Memory B cell (primary cell): ENCODE data around the gene PUM1.
A peak's percentile ranks its signal among the peaks of the same experiment; 100 is the strongest.
"Not testable (repeated sequence)": the region's sequence is repeated elsewhere in the genome, so short reads cannot be mapped to it uniquely, and the experiment has no call there.

Experiments
- ATAC-seq: fragments of 150-1000 bp; cut with Tn5 transposase; 2 replicates; pipeline ENCODE4 v1.10.0; 2021; ENCODE audit warnings: low read depth, mild to moderate bottlenecking, moderate library complexity
- DNase-seq, 2 donors: peaks; one replicate each; pipeline ENCODE4 v3.0.0; 2022; ENCODE audit warnings: low spot score in 2 of 2
- H3K27ac Mint-ChIP-seq: one replicate; pipeline ENCODE4 v1.8.0; 2022; ENCODE audit warnings: mild to moderate bottlenecking, moderate library complexity, mixed read lengths
- H3K27me3 Mint-ChIP-seq: one replicate; pipeline ENCODE4 v1.8.0; 2022; ENCODE audit warnings: mixed read lengths
- H3K36me3 Mint-ChIP-seq: one replicate; pipeline ENCODE4 v1.8.0; 2022; ENCODE audit warnings: mild to moderate bottlenecking, mixed read lengths
- H3K4me1 Mint-ChIP-seq: one replicate; pipeline ENCODE4 v1.8.0; 2022; ENCODE audit warnings: mixed read lengths
- H3K4me3 Mint-ChIP-seq: one replicate; pipeline ENCODE4 v1.8.0; 2022; ENCODE audit warnings: mild to moderate bottlenecking, moderate library complexity, mixed read lengths
- H3K9me3 Mint-ChIP-seq: one replicate; pipeline ENCODE4 v1.8.0; 2022; ENCODE audit warnings: mixed read lengths

The PUM1 gene

GRCh38 chr1:30964706-30965105 is 100.8 kb downstream of the PUM1 start:
- ATAC-seq (no peak), DNase-seq (no peak)
- H3K27me3 Mint-ChIP-seq, result no peaks in the 10 kb centered on the region
- H3K27ac Mint-ChIP-seq, result peak overlapping the region; percentile 42
- H3K36me3 Mint-ChIP-seq, result peaks cover 44% of the 10 kb centered on the region
- H3K4me1 Mint-ChIP-seq, result no peaks in the 10 kb centered on the region
- no peaks in the 10 kb centered on the region for H3K9me3 Mint-ChIP-seq
- H3K4me3 Mint-ChIP-seq, result no peak overlapping the region

GRCh38 chr1:30962609-30963508 is 102.7 kb downstream of the PUM1 start:
- H3K4me3 Mint-ChIP-seq, result no peak overlapping the region
- no peak for DNase-seq
- peaks cover 5% of the 10 kb centered on the region for H3K4me1 Mint-ChIP-seq
- H3K27me3 Mint-ChIP-seq, result no peaks in the 10 kb centered on the region
- H3K27ac Mint-ChIP-seq, result peak overlapping the region; percentile 73
- no peak for ATAC-seq
- H3K9me3 Mint-ChIP-seq, result no peaks in the 10 kb centered on the region
- H3K36me3 Mint-ChIP-seq, result peaks cover 46% of the 10 kb centered on the region

GRCh38 chr1:30957560-30958222 is 107.8 kb downstream of the PUM1 start:
- H3K4me1 Mint-ChIP-seq, result peaks cover 7% of the 10 kb centered on the region
- no peaks in the 10 kb centered on the region for H3K27me3 Mint-ChIP-seq
- peaks cover 36% of the 10 kb centered on the region for H3K36me3 Mint-ChIP-seq
- H3K27ac Mint-ChIP-seq, result peak overlapping the region; percentile 76
- peak; percentile 27 for ATAC-seq
- DNase-seq, result no peak
- H3K4me3 Mint-ChIP-seq, result no peak overlapping the region
- no peaks in the 10 kb centered on the region for H3K9me3 Mint-ChIP-seq

- Mint-ChIP-seq H3K36me3 (peaks cover 38% of the 10 kb centered on the region), H3K27ac (no peak overlapping the region), H3K9me3 (no peaks in the 10 kb centered on the region), H3K4me1 (peaks cover 9% of the 10 kb centered on the region), H3K27me3 (no peaks in the 10 kb centered on the region), H3K4me3 (no peak overlapping the region)
- ATAC-seq (no peak), DNase-seq (no peak)
These were observed 110.0 kb downstream of the PUM1 start for GRCh38 chr1:30955448-30956015.

GRCh38 chr1:30953685-30954084 is 111.8 kb downstream of the PUM1 start:
- H3K9me3 Mint-ChIP-seq, result no peaks in the 10 kb centered on the region
- ATAC-seq (no peak), DNase-seq (no peak)
- peaks cover 9% of the 10 kb centered on the region for H3K4me1 Mint-ChIP-seq
- no peaks in the 10 kb centered on the region for H3K27me3 Mint-ChIP-seq
- no peak overlapping the region for H3K27ac Mint-ChIP-seq
- peaks cover 35% of the 10 kb centered on the region for H3K36me3 Mint-ChIP-seq
- H3K4me3 Mint-ChIP-seq, result no peak overlapping the region

GRCh38 chr1:30952098-30952497 is 113.4 kb downstream of the PUM1 start:
- Mint-ChIP-seq H3K27ac (no peak overlapping the region), H3K36me3 (peaks cover 35% of the 10 kb centered on the region), H3K9me3 (no peaks in the 10 kb centered on the region), H3K27me3 (no peaks in the 10 kb centered on the region), H3K4me1 (peaks cover 7% of the 10 kb centered on the region), H3K4me3 (no peak overlapping the region)
- DNase-seq, result no peak
- ATAC-seq, result no peak

- no peak for ATAC-seq
- Mint-ChIP-seq H3K4me1 (peaks cover 7% of the 10 kb centered on the region), H3K27ac (no peak overlapping the region), H3K4me3 (no peak overlapping the region), H3K9me3 (no peaks in the 10 kb centered on the region), H3K27me3 (no peaks in the 10 kb centered on the region), H3K36me3 (peaks cover 33% of the 10 kb centered on the region)
- no peak for DNase-seq
These were observed 114.8 kb downstream of the PUM1 start for GRCh38 chr1:30950700-30951099.

GRCh38 chr1:30950053-30950452 is 115.5 kb downstream of the PUM1 start:
- no peak overlapping the region for H3K27ac Mint-ChIP-seq
- peaks cover 37% of the 10 kb centered on the region for H3K36me3 Mint-ChIP-seq
- ATAC-seq (no peak), DNase-seq (no peak)
- H3K9me3 Mint-ChIP-seq, result no peaks in the 10 kb centered on the region
- no peak overlapping the region for H3K4me3 Mint-ChIP-seq
- H3K27me3 Mint-ChIP-seq, result no peaks in the 10 kb centered on the region
- H3K4me1 Mint-ChIP-seq, result peaks cover 7% of the 10 kb centered on the region

GRCh38 chr1:30949487-30949838 is 116.1 kb downstream of the PUM1 start:
- DNase-seq, H3K9me3 Mint-ChIP-seq, H3K4me3 Mint-ChIP-seq, H3K4me1 Mint-ChIP-seq, H3K27ac Mint-ChIP-seq, ATAC-seq, H3K27me3 Mint-ChIP-seq: not testable (repeated sequence)
- peaks cover 33% of the 10 kb centered on the region for H3K36me3 Mint-ChIP-seq

GRCh38 chr1:30948813-30949486 is 116.6 kb downstream of the PUM1 start:
- DNase-seq, H3K4me3 Mint-ChIP-seq, H3K9me3 Mint-ChIP-seq, H3K27me3 Mint-ChIP-seq, ATAC-seq, H3K4me1 Mint-ChIP-seq: not testable (repeated sequence)
- peak overlapping the region; percentile 68 for H3K27ac Mint-ChIP-seq
- H3K36me3 Mint-ChIP-seq, result peaks cover 36% of the 10 kb centered on the region

- Mint-ChIP-seq H3K4me3 (no peak overlapping the region), H3K36me3 (peaks cover 41% of the 10 kb centered on the region), H3K27me3 (no peaks in the 10 kb centered on the region), H3K27ac (peak overlapping the region; percentile 68), H3K4me1 (peaks cover 7% of the 10 kb centered on the region), H3K9me3 (no peaks in the 10 kb centered on the region)
- ATAC-seq, result no peak
- DNase-seq, result no peak
These were observed 117.2 kb downstream of the PUM1 start for GRCh38 chr1:30948278-30948677.

GRCh38 chr1:30947212-30947611 is 118.3 kb downstream of the PUM1 start:
- Mint-ChIP-seq H3K9me3 (no peaks in the 10 kb centered on the region), H3K4me1 (peaks cover 4% of the 10 kb centered on the region), H3K27me3 (no peaks in the 10 kb centered on the region), H3K36me3 (peaks cover 38% of the 10 kb centered on the region), H3K27ac (no peak overlapping the region), H3K4me3 (no peak overlapping the region)
- DNase-seq, result no peak
- no peak for ATAC-seq

GRCh38 chr1:30942326-30942963 is 123.1 kb downstream of the PUM1 start:
- ATAC-seq (no peak), DNase-seq (no peak)
- Mint-ChIP-seq H3K27me3 (no peaks in the 10 kb centered on the region), H3K4me3 (no peak overlapping the region), H3K36me3 (peaks cover 27% of the 10 kb centered on the region), H3K4me1 (no peaks in the 10 kb centered on the region), H3K27ac (no peak overlapping the region), H3K9me3 (no peaks in the 10 kb centered on the region)
